KMS-11 (cell line): ENCODE measurements around the gene EPHA5.

Source experiments
- H2AFZ ChIP-seq: fragments of 200-600 bp; sonication (generic); 2 replicates; pipeline ENCODE4 v1.6.1; 2016; ENCODE audit warnings: antibody characterized with exemption, mixed run types, low read depth
- H3K27ac ChIP-seq: fragments of 200-600 bp; sonication (generic); 2 replicates; pipeline ENCODE4 v1.6.1; 2016; ENCODE audit warnings: mild to moderate bottlenecking, mixed run types
- H3K27me3 ChIP-seq: fragments of 200-600 bp; sonication (generic); 2 replicates; pipeline ENCODE4 v1.6.1; 2017; ENCODE audit warnings: mild to moderate bottlenecking, low read depth, mixed run types, moderate library complexity; ENCODE audit not compliant: insufficient read depth
- H3K36me3 ChIP-seq: fragments of 200-600 bp; sonication (generic); 2 replicates; pipeline ENCODE4 v1.6.1; 2017; ENCODE audit warnings: mild to moderate bottlenecking, mixed run types; ENCODE audit not compliant: insufficient read depth
- H3K4me1 ChIP-seq: fragments of 200-600 bp; sonication (generic); 2 replicates; pipeline ENCODE4 v1.6.1; 2016; ENCODE audit warnings: mild to moderate bottlenecking, low read depth, mixed run types; ENCODE audit not compliant: poor library complexity, severe bottlenecking
- H3K4me2 ChIP-seq: fragments of 200-600 bp; sonication (generic); 2 replicates; pipeline ENCODE4 v1.7.0; 2016; ENCODE audit warnings: mild to moderate bottlenecking, mixed run types
- H3K4me3 ChIP-seq: fragments of 200-600 bp; sonication (generic); IDR thresholded peaks from 2 replicates; pipeline ENCODE4 v1.6.1; 2017; ENCODE audit warnings: low read depth, low read length, mixed read lengths; ENCODE audit not compliant: insufficient read depth
- H3K79me2 ChIP-seq: fragments of 200-600 bp; sonication (generic); 2 replicates; pipeline ENCODE4 v1.6.1; 2016; ENCODE audit warnings: low read depth, mixed run types; ENCODE audit not compliant: insufficient read depth
- H3K9ac ChIP-seq: fragments of 200-600 bp; sonication (generic); 2 replicates; pipeline ENCODE4 v1.6.1; 2016; ENCODE audit warnings: mild to moderate bottlenecking, mixed run types
- H4K20me1 ChIP-seq: fragments of 200-600 bp; sonication (generic); 2 replicates; pipeline ENCODE4 v1.6.1; 2016; ENCODE audit warnings: mild to moderate bottlenecking, mixed run types; ENCODE audit not compliant: insufficient read depth
- TF ChIP-seq, protein P1 (sequence below): fragments of 200-600 bp; sonication (generic); conservative IDR thresholded peaks from 2 replicates; pipeline ENCODE4 v1.6.1; 2017; ENCODE audit warnings: low read depth, mild to moderate bottlenecking, antibody characterized with exemption, low read length, moderate library complexity, mixed read lengths

Gene EPHA5

DNA sequence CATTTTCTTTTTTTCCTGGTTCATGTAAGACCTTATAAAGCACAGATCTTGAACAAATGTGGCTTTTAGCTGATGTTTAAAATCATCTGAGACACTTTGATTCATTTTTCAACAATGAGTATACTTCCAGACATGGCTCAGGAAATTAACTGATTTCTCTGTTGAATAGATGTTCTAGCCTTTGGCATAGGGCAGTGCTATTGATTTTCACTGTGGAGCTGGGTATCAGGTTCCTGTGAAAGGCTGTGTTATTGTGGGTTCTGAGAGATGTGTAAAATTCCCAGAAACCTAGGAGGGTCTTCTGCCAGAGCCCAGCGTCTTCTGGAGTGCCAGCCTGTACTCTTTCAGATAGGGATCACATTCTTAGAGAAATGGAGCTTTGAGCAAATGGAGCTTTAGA is 278.9 kb downstream of the EPHA5 start:
- no peak overlapping the region for H3K4me2 ChIP-seq
- no peak overlapping the region for H2AFZ ChIP-seq
- peaks cover 18% of the 10 kb centered on the region for H3K4me1 ChIP-seq
- H3K27me3 ChIP-seq: no peaks in the 10 kb centered on the region
- H3K4me3 ChIP-seq: no peak overlapping the region
- no peak overlapping the region for H3K27ac ChIP-seq
- H3K9ac ChIP-seq: no peak overlapping the region
- TF ChIP-seq, protein P1, sequence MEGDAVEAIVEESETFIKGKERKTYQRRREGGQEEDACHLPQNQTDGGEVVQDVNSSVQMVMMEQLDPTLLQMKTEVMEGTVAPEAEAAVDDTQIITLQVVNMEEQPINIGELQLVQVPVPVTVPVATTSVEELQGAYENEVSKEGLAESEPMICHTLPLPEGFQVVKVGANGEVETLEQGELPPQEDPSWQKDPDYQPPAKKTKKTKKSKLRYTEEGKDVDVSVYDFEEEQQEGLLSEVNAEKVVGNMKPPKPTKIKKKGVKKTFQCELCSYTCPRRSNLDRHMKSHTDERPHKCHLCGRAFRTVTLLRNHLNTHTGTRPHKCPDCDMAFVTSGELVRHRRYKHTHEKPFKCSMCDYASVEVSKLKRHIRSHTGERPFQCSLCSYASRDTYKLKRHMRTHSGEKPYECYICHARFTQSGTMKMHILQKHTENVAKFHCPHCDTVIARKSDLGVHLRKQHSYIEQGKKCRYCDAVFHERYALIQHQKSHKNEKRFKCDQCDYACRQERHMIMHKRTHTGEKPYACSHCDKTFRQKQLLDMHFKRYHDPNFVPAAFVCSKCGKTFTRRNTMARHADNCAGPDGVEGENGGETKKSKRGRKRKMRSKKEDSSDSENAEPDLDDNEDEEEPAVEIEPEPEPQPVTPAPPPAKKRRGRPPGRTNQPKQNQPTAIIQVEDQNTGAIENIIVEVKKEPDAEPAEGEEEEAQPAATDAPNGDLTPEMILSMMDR: no peak
- H3K36me3 ChIP-seq: no peaks in the 10 kb centered on the region
- H3K79me2 ChIP-seq: no peaks in the 10 kb centered on the region
- H4K20me1 ChIP-seq: no peaks in the 10 kb centered on the region

DNA sequence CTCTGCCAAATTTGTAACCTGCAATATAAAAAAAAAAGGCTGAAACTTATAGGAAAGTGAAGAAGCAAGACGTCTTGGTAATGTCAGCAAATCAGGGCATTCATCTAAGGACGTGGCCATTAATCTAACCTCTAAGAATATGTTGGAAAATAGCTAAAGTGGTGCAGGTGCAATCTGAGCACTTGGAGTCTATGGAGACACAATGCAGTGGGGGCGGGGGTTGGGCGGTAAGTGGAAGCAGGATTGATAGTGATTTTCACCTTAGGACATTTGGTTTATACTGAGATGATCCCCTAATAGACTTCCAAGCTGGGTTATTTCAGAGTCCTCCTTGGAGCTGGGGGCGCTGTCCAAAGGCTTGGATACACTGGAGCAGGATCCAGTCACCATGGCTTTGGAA is 283.4 kb downstream of the EPHA5 start:
- H3K36me3 ChIP-seq: no peaks in the 10 kb centered on the region
- no peak overlapping the region for H3K9ac ChIP-seq
- H4K20me1 ChIP-seq: no peaks in the 10 kb centered on the region
- H3K4me1 ChIP-seq: no peaks in the 10 kb centered on the region
- H3K27ac ChIP-seq: no peak overlapping the region
- no peak overlapping the region for H2AFZ ChIP-seq
- no peak overlapping the region for H3K4me2 ChIP-seq
- H3K79me2 ChIP-seq: no peaks in the 10 kb centered on the region
- no peaks in the 10 kb centered on the region for H3K27me3 ChIP-seq
- TF ChIP-seq, protein P1: no peak
- H3K4me3 ChIP-seq: no peak overlapping the region

DNA sequence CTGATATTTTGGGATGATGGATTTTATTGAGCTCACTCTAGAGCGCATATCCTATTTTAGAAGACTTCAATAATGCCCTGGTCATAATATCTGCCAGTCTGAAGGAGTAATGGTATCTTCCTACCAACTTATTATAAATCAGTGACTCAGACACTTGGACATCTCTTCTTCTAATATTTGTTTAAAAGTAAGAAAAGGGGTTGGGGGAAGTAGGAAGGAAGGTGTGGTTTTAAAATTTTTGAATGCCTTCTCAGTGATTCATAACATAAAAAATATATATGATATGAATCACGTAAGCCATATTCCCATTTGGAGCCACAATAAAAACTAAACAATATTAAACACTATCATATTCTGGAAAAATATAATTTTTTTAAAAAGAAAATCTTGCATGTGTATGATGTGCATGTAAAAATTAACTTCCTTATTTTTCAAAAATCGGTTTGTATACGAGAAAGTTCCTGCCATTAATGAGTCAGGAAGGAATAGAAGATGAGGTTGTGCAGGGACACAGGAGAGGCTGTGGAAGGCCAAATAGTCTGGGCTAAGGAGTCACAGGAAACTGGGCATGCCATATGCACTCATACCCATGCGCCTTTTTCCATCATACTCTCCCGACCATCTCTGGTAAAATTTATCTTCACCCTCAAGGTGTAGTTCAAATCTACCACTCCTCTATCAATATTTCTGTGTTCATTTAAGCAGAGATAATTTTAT is 286.5 kb downstream of the EPHA5 start:
- Histone ChIP-seq H3K4me1 (no peaks in the 10 kb centered on the region), H3K27me3 (no peaks in the 10 kb centered on the region), H3K4me3 (no peak overlapping the region), H3K79me2 (no peaks in the 10 kb centered on the region), H3K36me3 (no peaks in the 10 kb centered on the region), H2AFZ (no peak overlapping the region), H3K9ac (no peak overlapping the region), H3K4me2 (no peak overlapping the region), H3K27ac (no peak overlapping the region), H4K20me1 (no peaks in the 10 kb centered on the region)
- TF ChIP-seq, protein P1: no peak

DNA sequence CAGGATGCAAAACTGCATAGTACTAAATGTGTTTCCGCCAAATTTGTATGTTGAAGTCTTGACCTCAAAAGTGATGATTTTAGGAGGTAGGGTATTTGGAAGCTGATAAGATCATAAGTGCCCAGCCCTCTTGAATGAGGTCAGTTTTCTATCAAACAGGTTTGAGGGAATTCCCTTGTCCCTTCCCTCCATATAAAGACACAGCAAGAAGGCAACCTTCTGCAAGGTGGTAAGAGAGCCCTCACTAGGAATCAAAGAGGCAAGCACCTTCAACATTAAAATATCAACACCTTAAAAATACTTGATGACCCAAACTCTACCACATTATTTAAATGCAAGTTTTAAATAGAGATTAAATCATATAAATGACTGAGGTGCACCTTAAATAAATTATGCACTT is 288.6 kb downstream of the EPHA5 start:
- Histone ChIP-seq H4K20me1 (no peaks in the 10 kb centered on the region), H3K4me3 (no peak overlapping the region), H3K9ac (no peak overlapping the region), H3K79me2 (no peaks in the 10 kb centered on the region), H2AFZ (no peak overlapping the region), H3K4me1 (no peaks in the 10 kb centered on the region), H3K36me3 (no peaks in the 10 kb centered on the region), H3K27ac (no peak overlapping the region), H3K27me3 (no peaks in the 10 kb centered on the region), H3K4me2 (no peak overlapping the region)
- TF ChIP-seq, protein P1: no peak
